CD4-positive, alpha-beta T cell (primary cell): ENCODE data around the gene FREM2. TPM values are rescaled to one million over a fixed set of nuclear protein-coding genes. Genes with fewer than 3 reads are reported as not detected.

ENCODE experiments used
- ATAC-seq: fragments of 200-7000 bp; cut with Tn5 transposase; one replicate; pipeline ENCODE4 v1.10.0; 2022; ENCODE audit warnings: mild to moderate bottlenecking; ENCODE audit not compliant: poor library complexity
- CTCF ChIA-PET: fragments of 350-600 bp; sonication (Branson Sonifier 250); formaldehyde crosslinking; loops from one replicate; lab custom pipeline; 2021; ENCODE audit warnings: antibody characterized with exemption, inconsistent platforms; lab: Charles Lee
- POLR2A ChIA-PET: fragments of 350-600 bp; sonication (Branson Sonifier 250); formaldehyde crosslinking; loops from one replicate; lab custom pipeline; 2021; ENCODE audit warnings: antibody characterized with exemption, inconsistent platforms; lab: Charles Lee
- DNase-seq, 14 experiments: peaks; one replicate each; pipeline ENCODE4 v3.0.0-alpha.2; 2013 to 2020; ENCODE audit warnings: mixed read lengths in 2 of 14
- H3K27ac ChIP-seq, 2 donors: one replicate each; pipeline versions ENCODE4 v1.5.1 to v1.7.0; 2013; ENCODE audit warnings: low read length in 2 of 2, low read depth in 1 of 2, mild to moderate bottlenecking in 1 of 2
- H3K27me3 ChIP-seq, 2 experiments: 1 replicate in 1 of 2; 2 replicates in 1 of 2; pipeline versions ENCODE4 v1.6.1 to v1.7.0; 2013; ENCODE audit warnings: low read length in 2 of 2, control low read depth in 1 of 2, mild to moderate bottlenecking in 1 of 2, moderate library complexity in 1 of 2; ENCODE audit not compliant: insufficient read depth in 2 of 2, control insufficient read depth in 1 of 2
- H3K36me3 ChIP-seq: one replicate; pipeline ENCODE4 v1.6.1; 2013; ENCODE audit warnings: low read length, control low read depth; ENCODE audit not compliant: insufficient read depth
- H3K4me1 ChIP-seq: one replicate; pipeline ENCODE4 v1.6.1; 2013; ENCODE audit warnings: low read length, control low read depth; ENCODE audit not compliant: insufficient read depth
- H3K4me3 ChIP-seq: one replicate; pipeline ENCODE4 v1.5.1; 2013; ENCODE audit warnings: mild to moderate bottlenecking, low read length, moderate library complexity
- H3K9me3 ChIP-seq, 2 experiments: 1 replicate in 1 of 2; 2 replicates in 1 of 2; pipeline versions ENCODE4 v1.6.1 to v1.7.0; 2013; ENCODE audit warnings: low read length in 2 of 2, mild to moderate bottlenecking in 2 of 2, control low read depth in 1 of 2, moderate library complexity in 1 of 2; ENCODE audit not compliant: control insufficient read depth in 1 of 2, insufficient read depth in 1 of 2
- H3K27ac Mint-ChIP-seq: one replicate; pipeline ENCODE4 v1.8.0; 2020; ENCODE audit warnings: mixed read lengths
- H3K27me3 Mint-ChIP-seq: one replicate; pipeline ENCODE4 v1.8.0; 2021; ENCODE audit warnings: mixed read lengths
- H3K36me3 Mint-ChIP-seq: one replicate; pipeline ENCODE4 v1.8.0; 2021; ENCODE audit warnings: low read depth, mixed read lengths
- H3K4me1 Mint-ChIP-seq: one replicate; pipeline ENCODE4 v1.8.0; 2021; ENCODE audit warnings: low read depth, mixed read lengths
- H3K4me3 Mint-ChIP-seq: one replicate; pipeline ENCODE4 v1.8.0; 2020; ENCODE audit warnings: mild to moderate bottlenecking, mixed read lengths
- H3K9me3 Mint-ChIP-seq: one replicate; pipeline ENCODE4 v1.8.0; 2020; ENCODE audit warnings: mixed read lengths
- CTCF ChIP-seq: fragments of 200-600 bp; IDR thresholded peaks from one replicate; pipeline ENCODE4 v1.8.0; 2022; ENCODE audit warnings: antibody characterized with exemption, mild to moderate bottlenecking
- intact Hi-C, 2 experiments: fragments of 100-400 bp; cut with DNase I in 1 of 2; cut with micrococcal nuclease in 1 of 2; formaldehyde crosslinking; loops; one replicate each; pipeline versions ENCODE4 v1.15.1 to v1.9.0; 2023 to 2025; cut with DNase I, micrococcal nuclease
- total RNA-seq, 174 experiments: library from RNA in 2 of 174; stranded (reverse) in 2 of 174; gene quantifications; one replicate each; pipeline ENCODE4 v1.2.3 and lab custom pipeline; 2021 to 2026

The FREM2 gene
- total RNA-seq, 2 experiments from 2014 or later: not detected

- ATAC-seq: no peak
- H3K4me3 ChIP-seq: no peak overlapping the region
- no peaks in the 10 kb centered on the region for H3K36me3 ChIP-seq
- intact Hi-C loops: no loop called here
- Mint-ChIP-seq H3K9me3 (no peaks in the 10 kb centered on the region), H3K4me1 (no peaks in the 10 kb centered on the region), H3K36me3 (no peaks in the 10 kb centered on the region), H3K27ac (no peak overlapping the region), H3K27me3 (peaks cover 29% of the 10 kb centered on the region), H3K4me3 (no peak overlapping the region)
- no peaks in the 10 kb centered on the region for H3K27me3 ChIP-seq
- no peak for TF ChIP-seq CTCF
- no peaks in the 10 kb centered on the region for H3K4me1 ChIP-seq
- ChIA-PET POLR2A (no interaction called here), CTCF (no interaction called here)
- DNase-seq: no peak
- H3K27ac ChIP-seq: no peak overlapping the region
- H3K9me3 ChIP-seq: no peaks in the 10 kb centered on the region
These were observed 188.5 kb downstream of the FREM2 start for GRCh38 chr13:38875186-38875875.

DNA sequence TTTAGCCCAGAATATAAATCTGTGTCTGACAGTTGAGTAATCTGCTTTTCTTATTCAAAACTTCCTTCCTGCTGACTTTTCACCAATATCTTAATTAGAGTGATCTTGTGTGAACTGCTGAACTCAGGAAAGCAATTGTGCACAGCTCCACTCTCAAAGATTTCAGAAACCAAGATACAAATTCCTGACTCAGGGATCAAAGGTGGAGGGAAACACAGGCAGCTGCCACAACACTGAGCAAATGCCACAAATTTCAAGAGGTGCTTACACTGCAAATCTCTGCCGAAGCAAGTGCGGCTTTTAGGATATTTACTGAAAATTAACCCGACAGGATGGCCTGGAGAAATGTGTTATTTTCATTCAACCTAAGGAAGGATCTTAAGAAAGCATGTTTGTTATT is 192.4 kb downstream of the FREM2 start:
- Mint-ChIP-seq H3K9me3 (no peaks in the 10 kb centered on the region), H3K36me3 (no peaks in the 10 kb centered on the region), H3K27me3 (peaks cover 24% of the 10 kb centered on the region), H3K4me1 (no peaks in the 10 kb centered on the region), H3K27ac (no peak overlapping the region), H3K4me3 (no peak overlapping the region)
- ChIA-PET POLR2A (no interaction called here), CTCF (no interaction called here)
- Histone ChIP-seq H3K27me3 (no peaks in the 10 kb centered on the region), H3K36me3 (no peaks in the 10 kb centered on the region), H3K27ac (no peak overlapping the region), H3K4me1 (no peaks in the 10 kb centered on the region), H3K4me3 (no peak overlapping the region), H3K9me3 (no peaks in the 10 kb centered on the region)
- TF ChIP-seq CTCF: no peak
- intact Hi-C loops: no loop called here
- no peak for DNase-seq
- no peak for ATAC-seq

DNA sequence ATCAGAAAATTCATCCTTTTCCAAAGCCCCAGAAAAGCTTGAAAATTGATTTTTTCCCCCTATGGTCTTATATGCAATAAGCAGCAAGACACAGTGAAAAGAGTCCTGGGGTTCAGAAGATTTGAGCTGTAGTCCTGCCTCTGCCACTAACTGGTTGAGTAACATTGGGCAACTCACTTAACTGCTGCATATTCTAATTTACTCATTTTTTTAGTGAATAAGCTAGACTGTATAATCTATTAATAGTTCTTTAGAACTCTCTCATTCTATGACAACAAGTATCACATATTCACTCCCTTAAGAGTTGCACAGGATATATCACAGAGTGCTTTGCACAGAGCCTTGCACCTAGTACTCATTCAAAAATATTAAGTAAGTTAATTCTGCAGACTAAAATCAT is 192.9 kb downstream of the FREM2 start:
- no peaks in the 10 kb centered on the region for H3K9me3 ChIP-seq
- Mint-ChIP-seq H3K4me3 (no peak overlapping the region), H3K4me1 (no peaks in the 10 kb centered on the region), H3K36me3 (no peaks in the 10 kb centered on the region), H3K27ac (no peak overlapping the region), H3K27me3 (peaks cover 22% of the 10 kb centered on the region), H3K9me3 (no peaks in the 10 kb centered on the region)
- H3K27ac ChIP-seq: no peak overlapping the region
- intact Hi-C loops: no loop called here
- ChIA-PET POLR2A (no interaction called here), CTCF (no interaction called here)
- ATAC-seq: no peak
- H3K4me1 ChIP-seq: no peaks in the 10 kb centered on the region
- no peak overlapping the region for H3K4me3 ChIP-seq
- H3K27me3 ChIP-seq: no peaks in the 10 kb centered on the region
- no peaks in the 10 kb centered on the region for H3K36me3 ChIP-seq
- TF ChIP-seq CTCF: no peak
- no peak for DNase-seq
